NCI-H1436 treated with DMSO at 0.1 percent for 48 hours (cell line): Measurements from ENCODE around the gene PAQR7.
"Not testable (repeated sequence)": the region's sequence is repeated elsewhere in the genome, so short reads cannot be mapped to it uniquely, and the experiment has no call there.

Experiments used
- DNase-seq: peaks from one replicate; lab custom pipeline; 2025; lab: John Stamatoyannopoulos, UW

PAQR7 gene

GRCh38 chr1:25844536-25845337 lies 30.8 kb downstream of the PAQR7 start:
- DNase-seq: no peak

DNA sequence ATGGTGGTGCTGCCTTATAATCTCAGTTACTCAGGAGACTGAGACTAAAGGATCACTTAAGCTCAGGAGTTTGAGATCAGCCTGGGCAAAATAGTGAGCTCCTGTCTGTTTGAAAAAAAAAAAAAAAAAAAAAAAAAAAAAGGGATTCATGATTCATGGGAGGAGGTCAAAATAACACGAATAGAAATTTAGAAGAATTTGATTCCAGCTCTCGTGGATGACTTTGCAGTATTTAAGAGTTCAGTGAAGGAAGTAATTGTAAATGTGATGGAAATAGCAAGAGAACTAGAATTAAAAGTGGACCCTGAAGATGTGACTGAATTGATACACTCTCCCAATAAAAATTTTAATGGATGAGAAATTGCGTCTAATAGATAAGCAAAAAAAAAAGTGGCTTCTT lies 32.0 kb downstream of the PAQR7 start:
- no peak for DNase-seq

- not testable (repeated sequence) for DNase-seq
These were observed 35.7 kb downstream of the PAQR7 start for GRCh38 chr1:25839808-25840207.

GRCh38 chr1:25837262-25837875 lies 38.1 kb downstream of the PAQR7 start:
- DNase-seq: no peak

- DNase-seq: no peak
These were observed 38.8 kb downstream of the PAQR7 start for GRCh38 chr1:25836695-25837094.

DNA sequence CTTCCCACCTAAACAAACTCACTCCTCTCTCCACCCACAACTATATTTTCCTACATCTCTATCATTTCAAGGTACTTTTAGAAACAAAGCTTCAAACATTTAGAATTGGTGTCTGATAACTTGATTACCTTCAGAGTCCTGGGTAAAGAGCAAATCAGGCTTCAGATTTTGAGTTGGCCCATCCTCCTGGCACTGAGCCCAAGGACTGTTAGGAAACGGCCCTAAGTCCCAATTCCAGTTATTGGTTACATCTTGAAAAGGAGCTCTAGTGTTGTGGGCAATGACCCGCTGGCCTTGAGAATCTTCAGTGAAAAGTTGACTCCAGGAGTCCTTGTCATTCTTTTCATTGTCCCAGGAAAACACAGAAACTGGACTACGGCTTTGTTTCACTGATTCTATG lies 40.6 kb downstream of the PAQR7 start:
- no peak for DNase-seq

DNA sequence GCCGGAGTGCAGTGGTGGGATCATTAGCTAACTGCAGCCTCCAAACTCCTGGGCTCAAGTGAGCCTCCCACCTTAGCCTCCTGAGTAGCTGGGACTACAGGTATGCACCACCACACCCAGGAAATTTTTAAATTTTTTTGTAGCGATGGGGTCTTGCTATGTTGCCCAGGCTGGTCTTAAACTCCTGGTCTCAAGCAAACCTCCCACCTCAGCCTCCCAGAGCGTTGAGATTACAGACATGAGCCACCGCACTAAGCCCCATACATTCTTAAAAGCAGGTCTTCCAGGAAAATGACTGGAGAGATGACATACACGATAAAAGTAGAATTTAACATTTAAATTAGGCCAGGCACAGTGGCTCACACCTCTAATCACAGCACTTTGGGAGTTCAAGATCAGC lies 42.4 kb downstream of the PAQR7 start:
- DNase-seq: no peak

DNA sequence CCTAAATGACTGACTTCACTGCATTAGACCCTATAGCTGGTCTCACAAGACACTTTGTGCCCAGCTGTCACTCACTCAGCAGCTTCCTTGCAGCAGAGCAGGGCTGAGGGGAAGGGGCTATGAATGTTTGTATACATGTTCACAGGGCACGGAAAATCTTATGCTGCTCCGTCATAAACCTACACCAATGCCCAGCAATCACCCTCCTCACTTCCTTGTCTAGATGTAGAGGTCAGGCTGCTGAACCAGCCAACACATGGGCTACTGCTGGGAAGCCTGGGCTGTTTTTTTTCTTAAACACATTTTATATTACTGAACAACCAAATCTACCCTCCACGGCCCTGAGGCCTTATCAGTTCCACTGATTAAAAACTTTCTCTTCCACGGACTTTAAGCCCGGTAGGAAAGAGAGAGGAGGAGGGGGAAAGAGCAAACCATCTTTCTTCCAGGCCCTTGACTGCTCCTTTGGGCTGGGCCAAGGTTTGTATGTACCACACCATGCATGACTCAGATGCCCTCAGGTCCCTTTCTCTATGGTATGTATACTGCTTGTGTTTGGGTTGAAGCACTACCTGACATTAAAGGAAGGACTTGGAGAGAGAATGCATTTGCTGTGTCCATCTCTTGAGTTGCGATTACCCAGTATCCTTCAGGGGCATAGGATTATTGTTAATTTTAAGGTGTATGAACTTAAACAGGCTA lies 43.0 kb downstream of the PAQR7 start:
- no peak for DNase-seq

DNA sequence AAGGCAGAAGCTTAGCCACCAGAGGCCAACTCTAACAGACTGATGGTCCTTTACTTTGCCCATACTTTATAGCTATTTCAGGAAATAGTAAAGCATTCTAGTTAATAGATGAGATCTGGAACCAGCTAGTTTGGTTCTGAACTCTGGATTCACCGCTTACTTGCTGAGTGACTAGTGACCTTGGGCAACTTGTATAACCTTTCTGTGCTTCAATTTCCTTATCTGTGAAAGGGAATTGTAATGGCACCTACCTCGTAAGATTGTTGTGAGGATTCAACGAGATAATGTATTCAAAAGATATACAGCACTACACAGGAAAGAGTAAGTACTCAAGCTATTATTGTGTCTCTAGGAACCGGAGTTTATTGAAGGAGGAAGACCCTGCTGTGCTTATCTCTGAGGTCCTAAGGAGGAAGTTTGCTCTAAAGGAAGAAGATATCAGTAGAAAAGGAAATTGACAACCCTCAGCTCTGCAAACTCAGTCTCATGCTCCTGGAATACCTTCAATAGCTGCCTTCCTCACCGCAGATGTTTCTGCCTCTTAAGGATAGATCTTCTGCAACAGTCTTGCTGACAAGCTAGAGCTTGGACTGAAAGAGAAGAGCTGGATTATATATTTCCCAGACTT lies 43.8 kb downstream of the PAQR7 start:
- no peak for DNase-seq

GRCh38 chr1:25829046-25829445 lies 46.5 kb downstream of the PAQR7 start:
- DNase-seq: no peak

DNA sequence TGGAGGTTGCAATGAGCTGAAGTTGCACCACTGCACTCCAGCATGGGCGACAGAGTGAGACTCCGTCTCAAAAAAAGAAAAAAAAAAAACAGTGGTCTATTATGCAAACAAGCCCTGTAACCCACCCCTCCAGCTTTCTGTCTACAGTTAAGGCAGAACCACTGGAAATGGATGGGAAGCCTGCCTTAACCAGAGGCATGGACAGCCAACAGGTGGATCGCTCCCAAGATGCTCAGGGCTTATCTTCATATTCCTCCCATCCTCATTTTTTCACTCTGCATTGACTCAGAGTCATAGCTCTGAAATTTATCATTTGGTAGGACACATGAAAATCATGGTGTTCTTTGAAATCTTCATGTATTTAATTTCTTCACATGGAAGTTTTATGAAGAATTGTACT lies 47.0 kb downstream of the PAQR7 start:
- no peak for DNase-seq

DNA sequence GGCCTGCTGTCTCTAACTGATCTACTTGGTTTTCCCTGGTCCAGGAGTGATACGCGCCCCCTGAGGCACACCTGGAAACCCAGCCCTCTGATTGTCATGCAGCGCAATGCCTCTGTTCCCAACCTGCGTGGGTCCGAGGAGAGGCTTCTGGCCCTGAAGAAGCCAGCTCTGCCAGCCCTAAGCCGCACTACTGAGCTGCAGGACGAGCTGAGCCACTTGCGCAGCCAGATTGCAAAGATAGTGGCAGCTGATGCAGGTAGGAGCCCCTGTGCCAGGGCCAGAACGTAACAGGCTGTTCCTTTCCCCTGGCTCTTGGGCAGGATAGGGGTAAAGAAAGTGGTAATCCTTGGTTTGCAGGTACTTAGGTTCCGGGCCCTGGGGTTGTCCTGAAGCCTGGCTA lies 48.9 kb downstream of the PAQR7 start:
- DNase-seq: no peak

DNA sequence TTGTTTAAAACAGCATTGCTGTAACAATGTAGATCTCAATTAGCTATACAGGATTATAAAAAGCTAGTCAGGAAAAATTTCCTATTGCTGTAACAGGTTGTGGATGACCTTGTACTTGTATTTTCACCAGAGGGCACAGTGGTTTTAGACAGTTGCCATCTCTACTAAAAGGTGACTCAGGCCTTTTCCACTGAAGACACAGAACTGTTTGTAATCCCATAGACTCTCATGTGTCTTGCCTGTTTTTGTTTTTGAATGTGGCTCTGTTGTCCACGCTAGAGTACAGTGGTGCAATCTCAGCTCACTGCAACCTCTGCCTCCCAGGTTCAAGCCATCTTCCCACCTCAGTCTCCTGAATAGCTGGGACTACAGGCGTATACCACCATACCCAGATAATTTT lies 49.9 kb downstream of the PAQR7 start:
- DNase-seq: no peak

GRCh38 chr1:25821630-25822091 lies 53.8 kb downstream of the PAQR7 start:
- DNase-seq: no peak

GRCh38 chr1:25821112-25821476 lies 54.4 kb downstream of the PAQR7 start:
- no peak for DNase-seq

DNA sequence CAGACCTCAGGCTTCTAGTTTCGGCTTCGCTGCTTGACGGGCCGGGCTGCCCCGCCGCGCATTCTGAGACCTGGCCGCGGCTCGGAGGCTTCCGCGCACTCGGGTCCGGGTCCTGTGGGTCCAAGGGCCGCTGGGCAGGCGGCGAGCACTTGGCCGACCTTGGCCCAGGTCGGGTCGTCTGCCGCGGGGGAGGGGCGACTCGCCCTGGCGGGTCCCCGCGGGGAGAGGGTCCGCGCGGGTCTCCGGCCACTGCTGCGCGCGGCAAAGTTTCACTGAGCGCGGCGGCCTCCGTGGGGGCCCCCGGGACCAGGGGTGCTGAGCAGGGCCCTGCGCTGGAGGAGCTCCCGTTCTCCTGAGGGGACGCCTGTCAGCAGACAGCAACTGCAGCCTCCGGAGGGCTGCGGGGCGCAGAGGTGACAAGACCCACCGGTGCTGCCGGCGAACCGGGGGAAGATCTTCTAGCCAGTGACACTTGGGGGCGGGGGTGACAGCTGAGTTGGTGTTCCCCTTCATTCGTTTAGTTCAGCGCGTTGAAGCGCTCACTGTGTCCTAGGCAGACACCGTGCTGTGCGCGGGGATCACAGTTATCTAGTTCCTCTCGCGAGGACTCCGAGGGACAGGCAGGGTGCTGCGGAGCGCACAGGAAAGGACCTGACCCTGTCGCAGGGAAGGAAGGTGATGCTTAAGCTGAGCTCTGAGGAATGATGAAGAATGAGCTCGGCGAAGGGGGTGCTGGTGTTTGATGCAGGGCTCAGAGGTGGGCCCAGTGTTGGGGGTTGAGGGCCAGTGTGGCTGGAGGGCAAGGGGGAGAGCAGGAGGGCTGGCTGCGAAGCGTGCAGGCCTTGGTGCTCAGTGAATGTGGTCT lies 55.0 kb downstream of the PAQR7 start:
- DNase-seq: no peak

DNA sequence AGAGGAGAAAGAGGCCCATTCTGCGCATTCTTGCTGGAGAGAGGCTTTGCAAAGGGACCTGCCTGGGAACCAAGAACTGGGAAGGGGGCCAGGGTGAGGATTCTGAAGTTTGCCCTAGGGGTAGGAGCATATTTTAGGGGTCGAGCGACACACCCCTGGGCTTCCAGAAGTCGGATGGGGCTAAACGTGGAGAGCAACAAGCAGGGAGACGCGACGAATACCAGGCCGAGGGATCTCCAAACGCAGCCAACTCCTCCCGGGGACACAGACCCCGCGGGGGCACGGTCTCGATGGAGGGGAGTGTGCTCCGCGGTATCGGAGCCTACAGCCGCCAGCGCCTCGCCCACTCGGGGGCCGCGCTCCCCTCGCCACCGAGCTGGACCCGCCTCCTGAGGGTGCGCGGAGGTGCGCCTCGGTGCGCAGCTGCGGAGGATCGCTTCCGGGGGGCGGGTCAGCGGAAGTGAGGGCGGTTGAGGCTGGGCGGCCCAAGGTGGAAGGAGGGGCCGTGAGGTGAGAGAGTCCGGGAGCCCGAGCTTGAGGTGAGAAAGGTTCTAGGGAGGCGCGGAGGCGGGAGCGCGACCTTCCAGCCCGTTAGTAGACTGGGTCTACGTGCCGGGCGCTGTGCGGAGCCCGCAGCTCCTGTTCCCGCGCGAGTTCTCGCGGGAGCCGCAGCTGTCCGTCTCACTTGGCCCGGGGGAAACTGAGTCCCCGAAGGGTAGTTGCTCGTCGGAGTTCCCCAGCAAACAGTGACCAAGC lies 55.8 kb downstream of the PAQR7 start, which contains the start of gene MTFR1L:
MTFR1L (plus strand) TSS at position 464 of the 756 bp plus-strand sequence. CDS start 3,151 bp downstream, outside the sequence.
- no peak for DNase-seq

- DNase-seq: no peak
These were observed 56.9 kb downstream of the PAQR7 start for GRCh38 chr1:25818569-25818968.

DNA sequence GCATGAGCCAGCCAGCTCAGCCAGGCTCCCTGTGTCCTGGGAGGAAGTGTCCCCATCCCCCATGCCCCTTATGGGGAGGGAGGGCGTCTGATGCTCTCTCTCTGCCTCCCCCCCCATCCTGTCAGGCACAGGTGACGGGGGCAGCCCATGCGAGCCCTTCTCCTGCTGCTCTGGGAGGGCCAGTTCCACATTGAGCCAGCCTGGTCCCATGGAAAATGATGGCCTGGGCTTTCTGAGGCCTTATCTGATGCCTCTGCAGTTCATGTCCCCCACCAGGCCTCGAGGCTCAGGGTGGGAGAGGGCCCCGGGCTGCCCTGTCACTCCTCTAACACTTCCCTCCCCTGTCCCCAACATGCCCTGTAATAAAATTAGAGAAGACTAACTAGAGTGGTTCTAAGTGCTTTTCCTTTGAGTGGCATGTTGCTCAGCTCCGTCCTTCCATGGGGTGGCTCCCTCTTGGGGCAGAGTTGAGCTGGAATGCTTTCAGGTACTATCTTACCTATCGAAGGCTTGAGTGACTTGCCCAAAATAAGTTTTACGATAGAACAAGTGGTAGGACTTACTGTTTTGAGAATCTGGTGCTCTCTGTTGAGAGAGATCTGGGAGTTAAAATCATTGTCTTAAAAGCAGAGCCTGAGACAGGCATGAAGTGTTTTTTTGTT lies 57.5 kb downstream of the PAQR7 start:
- DNase-seq: no peak

DNA sequence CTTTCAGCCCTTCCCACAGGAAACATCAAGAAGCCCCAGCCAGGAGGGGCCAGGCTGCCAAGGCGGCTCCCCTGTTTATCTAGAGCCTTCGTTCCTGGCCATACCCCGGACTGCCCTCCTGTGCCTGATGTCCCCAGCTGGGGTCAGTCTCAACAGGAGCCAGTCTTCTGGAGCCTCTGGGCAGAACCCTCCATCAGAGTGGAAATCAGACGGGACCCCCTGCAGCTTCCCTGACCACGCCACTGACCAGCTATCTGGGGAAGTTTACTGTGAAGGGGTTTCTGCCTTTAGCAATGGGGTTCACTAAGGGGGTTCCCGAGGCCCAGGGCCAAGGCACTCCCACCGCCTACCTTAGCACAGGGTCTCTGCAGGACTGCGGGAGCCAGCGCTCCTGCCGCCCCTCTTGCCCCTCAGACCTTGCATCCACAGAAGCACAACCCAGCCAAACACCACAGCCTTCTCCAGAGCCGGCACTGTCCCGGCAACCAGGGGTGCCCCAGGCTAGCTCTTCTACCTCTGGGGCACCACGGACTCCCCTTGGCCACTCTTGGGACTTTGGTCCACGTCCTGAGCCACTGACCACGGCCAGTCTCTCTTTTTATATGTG lies 59.3 kb downstream of the PAQR7 start:
- no peak for DNase-seq
